Loucy (cell line): ENCODE measurements around the gene LRRC42.

Experiments
- H2AFZ ChIP-seq: fragments of 200-600 bp; sonication (generic); 2 replicates; pipeline ENCODE4 v1.6.0; 2016; ENCODE audit warnings: antibody characterized with exemption, mild to moderate bottlenecking, low read length, moderate library complexity
- H3F3A ChIP-seq: fragments of 200-600 bp; 2 replicates; pipeline ENCODE4 v1.6.0; 2016; ENCODE audit warnings: antibody characterized with exemption, low read depth, mild to moderate bottlenecking
- H3K27me3 ChIP-seq: fragments of 200-600 bp; sonication (generic); 2 replicates; pipeline ENCODE4 v1.6.1; 2014; ENCODE audit warnings: low read length, mild to moderate bottlenecking; ENCODE audit not compliant: insufficient read depth, poor library complexity, severe bottlenecking
- H3K36me3 ChIP-seq: fragments of 200-600 bp; sonication (generic); 2 replicates; pipeline ENCODE4 v1.6.1; 2016; ENCODE audit warnings: low read length; ENCODE audit not compliant: insufficient read depth
- H3K4me1 ChIP-seq: fragments of 200-600 bp; sonication (generic); 2 replicates; pipeline ENCODE4 v1.5.1; 2014; ENCODE audit warnings: low read length, mild to moderate bottlenecking; ENCODE audit not compliant: insufficient read depth, poor library complexity, severe bottlenecking
- H3K4me2 ChIP-seq: fragments of 200-600 bp; sonication (generic); 2 replicates; pipeline ENCODE4 v1.6.0; 2014; ENCODE audit warnings: antibody characterized with exemption, low read length, low read depth, mild to moderate bottlenecking; ENCODE audit not compliant: poor library complexity, severe bottlenecking
- H3K4me3 ChIP-seq: fragments of 200-600 bp; sonication (generic); 2 replicates; pipeline ENCODE4 v1.5.1; 2014; ENCODE audit warnings: low read length, mild to moderate bottlenecking, mixed read lengths; ENCODE audit not compliant: poor library complexity, severe bottlenecking
- H3K79me2 ChIP-seq: fragments of 200-600 bp; sonication (generic); 2 replicates; pipeline ENCODE4 v1.6.1; 2014; ENCODE audit warnings: low read length; ENCODE audit not compliant: insufficient read depth
- H3K9ac ChIP-seq: fragments of 200-600 bp; sonication (generic); 2 replicates; pipeline ENCODE4 v1.6.0; 2014; ENCODE audit warnings: mild to moderate bottlenecking, low read depth, low read length, moderate library complexity; ENCODE audit not compliant: poor library complexity, severe bottlenecking
- H3K9me2 ChIP-seq: fragments of 200-600 bp; sonication (generic); replicated peaks from 2 replicates; pipeline ENCODE4 v1.6.1; 2016; ENCODE audit warnings: low read depth, low read length, mixed read lengths
- H3K9me3 ChIP-seq: fragments of 200-600 bp; sonication (generic); 2 replicates; pipeline ENCODE4 v1.6.1; 2014; ENCODE audit warnings: mild to moderate bottlenecking, antibody characterized with exemption, low read length, low read depth; ENCODE audit not compliant: insufficient read depth
- H4K20me1 ChIP-seq: fragments of 200-600 bp; sonication (generic); 2 replicates; pipeline ENCODE4 v1.6.0; 2014; ENCODE audit warnings: antibody characterized with exemption, low read length, mild to moderate bottlenecking; ENCODE audit not compliant: insufficient read depth, poor library complexity, severe bottlenecking
- CTCF ChIP-seq: fragments of 200-600 bp; sonication (generic); conservative IDR thresholded peaks from 2 replicates; pipeline ENCODE4 v1.5.1; 2014; ENCODE audit warnings: mild to moderate bottlenecking, antibody characterized with exemption, low read length
- EZH2phosphoT487 ChIP-seq: fragments of 200-600 bp; IDR thresholded peaks from 2 replicates; pipeline ENCODE4 v1.6.1; 2018; ENCODE audit warnings: antibody characterized with exemption, mild to moderate bottlenecking, moderate library complexity, borderline replicate concordance

Gene LRRC42

GRCh38 chr1:53999920-54000319, 53.8 kb downstream of the LRRC42 start:
- TF ChIP-seq EZH2phosphoT487 (no peak), CTCF (no peak)
- Histone ChIP-seq H3K36me3 (no peaks in the 10 kb centered on the region), H3K4me2 (no peak overlapping the region), H3K4me3 (no peak overlapping the region), H3K79me2 (no peaks in the 10 kb centered on the region), H3K27me3 (no peaks in the 10 kb centered on the region), H3F3A (no peaks in the 10 kb centered on the region), H2AFZ (no peak overlapping the region), H3K9me3 (no peaks in the 10 kb centered on the region), H3K9ac (no peak overlapping the region), H3K4me1 (no peaks in the 10 kb centered on the region), H4K20me1 (no peaks in the 10 kb centered on the region), H3K9me2 (no peaks in the 10 kb centered on the region)

- no peaks in the 10 kb centered on the region for H3K27me3 ChIP-seq
- no peaks in the 10 kb centered on the region for H3K4me1 ChIP-seq
- H3K36me3 ChIP-seq = no peaks in the 10 kb centered on the region
- no peaks in the 10 kb centered on the region for H3K9me2 ChIP-seq
- H3K4me2 ChIP-seq = no peak overlapping the region
- no peak for TF ChIP-seq EZH2phosphoT487
- TF ChIP-seq CTCF = no peak
- H3F3A ChIP-seq = no peaks in the 10 kb centered on the region
- no peak overlapping the region for H2AFZ ChIP-seq
- no peak overlapping the region for H3K9ac ChIP-seq
- H3K9me3 ChIP-seq = no peaks in the 10 kb centered on the region
- H4K20me1 ChIP-seq = no peaks in the 10 kb centered on the region
- H3K79me2 ChIP-seq = no peaks in the 10 kb centered on the region
- H3K4me3 ChIP-seq = no peak overlapping the region
These were observed 55.4 kb downstream of the LRRC42 start for GRCh38 chr1:54001591-54001990.

GRCh38 chr1:54002544-54003248, 56.5 kb downstream of the LRRC42 start:
- Histone ChIP-seq H3K36me3 (no peaks in the 10 kb centered on the region), H4K20me1 (no peaks in the 10 kb centered on the region), H3K27me3 (no peaks in the 10 kb centered on the region), H3K4me3 (no peak overlapping the region), H3F3A (no peaks in the 10 kb centered on the region), H3K9me3 (no peaks in the 10 kb centered on the region), H3K4me1 (no peaks in the 10 kb centered on the region), H2AFZ (no peak overlapping the region), H3K9me2 (no peaks in the 10 kb centered on the region), H3K9ac (no peak overlapping the region), H3K79me2 (no peaks in the 10 kb centered on the region), H3K4me2 (no peak overlapping the region)
- TF ChIP-seq CTCF (no peak), EZH2phosphoT487 (no peak)
